ENCODE data around the gene MINDY4. TPM values are rescaled to one million over a fixed set of nuclear protein-coding genes. Genes with fewer than 3 reads are reported as not detected.
A peak's percentile ranks its signal among the peaks of the same experiment; 100 is the strongest.

MINDY4 gene
- total RNA-seq, 4 donors from 2014 or later = 4.6 to 14.1 (median 6.8) TPM

- no peaks in the 10 kb centered on the region for H3K27me3 ChIP-seq
- peaks cover 0 to 4% (median 2%) of the 10 kb centered on the region in 4 donors for H3K4me1 ChIP-seq
- in situ Hi-C loops (cut with MboI; ENCODE audit: low pct_ligation_motif_present in 1 of 4, low pct_unique_long_range_greater_than_20kb in 1 of 4, low sequenced_read_pairs in 3 of 4) (no loop called here), intact Hi-C loops (cut with DNase I; ENCODE audit: low total_unique reads) (no loop called here)
- H3K4me3 ChIP-seq = no peak overlapping the region
- no peak for DNase-seq
- TF ChIP-seq EP300 (IDR thresholded peaks at IDR 0.05; ENCODE audit: low read depth) (no peak), CTCF (IDR thresholded peaks at IDR 0.05) (no peak), POLR2A (IDR thresholded peaks at IDR 0.05) (no peak), POLR2AphosphoS5 (IDR thresholded peaks at IDR 0.05) (no peak)
- no peaks in the 10 kb centered on the region for H3K36me3 ChIP-seq
- H3K27ac ChIP-seq = peak overlapping the region in 3 of 4 donors; percentile 36 to 60 (median 38)
- 74 to 80% methylated on average over 1 to 10 of the region's 10 CpGs for WGBS, 2 donors (ENCODE audit: low coverage in 1 of 2)
- no peaks in the 10 kb centered on the region for H3K9me3 ChIP-seq
These were observed 99.8 kb downstream of the MINDY4 start for GRCh38 chr7:30870821-30871518.

- no peak overlapping the region for H3K27ac ChIP-seq
- H3K4me1 ChIP-seq = peaks cover 0 to 4% (median 2%) of the 10 kb centered on the region in 4 donors
- H3K9me3 ChIP-seq = no peaks in the 10 kb centered on the region
- intact Hi-C loops (cut with DNase I; ENCODE audit: low total_unique reads) (no loop called here), in situ Hi-C loops (cut with MboI; ENCODE audit: low pct_ligation_motif_present in 1 of 4, low pct_unique_long_range_greater_than_20kb in 1 of 4, low sequenced_read_pairs in 3 of 4) (no loop called here)
- WGBS, 2 donors (ENCODE audit: low coverage in 1 of 2) = 80 to 97% methylated on average over 1 to 5 of the region's 5 CpGs
- no peak for DNase-seq
- no peak overlapping the region for H3K4me3 ChIP-seq
- no peak for TF ChIP-seq POLR2AphosphoS5 (IDR thresholded peaks at IDR 0.05)
- TF ChIP-seq CTCF (IDR thresholded peaks at IDR 0.05) = no peak
- no peak for TF ChIP-seq POLR2A (IDR thresholded peaks at IDR 0.05)
- no peak for TF ChIP-seq EP300 (IDR thresholded peaks at IDR 0.05; ENCODE audit: low read depth)
- no peaks in the 10 kb centered on the region for H3K36me3 ChIP-seq
- H3K27me3 ChIP-seq = no peaks in the 10 kb centered on the region
These were observed 100.4 kb downstream of the MINDY4 start for GRCh38 chr7:30871655-30872054.

GRCh38 chr7:30873207-30873606, 102.0 kb downstream of the MINDY4 start:
- in situ Hi-C loops (cut with MboI; ENCODE audit: low pct_ligation_motif_present in 1 of 4, low pct_unique_long_range_greater_than_20kb in 1 of 4, low sequenced_read_pairs in 3 of 4) = no loop called here
- no peak for DNase-seq
- 86% methylated on average over 2 of the region's 2 CpGs; no CpG with 5 or more reads in 1 of the 2 donors for WGBS, 2 donors (ENCODE audit: low coverage in 1 of 2)
- Histone ChIP-seq H3K4me3 (no peak overlapping the region), H3K27ac (no peak overlapping the region), H3K36me3 (no peaks in the 10 kb centered on the region), H3K9me3 (no peaks in the 10 kb centered on the region), H3K4me1 (peaks cover 0 to 4% (median 2%) of the 10 kb centered on the region in 4 donors), H3K27me3 (no peaks in the 10 kb centered on the region)
- TF ChIP-seq EP300 (IDR thresholded peaks at IDR 0.05; ENCODE audit: low read depth) (no peak), CTCF (IDR thresholded peaks at IDR 0.05) (no peak), POLR2A (IDR thresholded peaks at IDR 0.05) (no peak), POLR2AphosphoS5 (IDR thresholded peaks at IDR 0.05) (no peak)
- intact Hi-C loops (cut with DNase I; ENCODE audit: low total_unique reads) = no loop called here

GRCh38 chr7:30873656-30874055, 102.4 kb downstream of the MINDY4 start:
- Histone ChIP-seq H3K4me3 (no peak overlapping the region), H3K27me3 (no peaks in the 10 kb centered on the region), H3K36me3 (no peaks in the 10 kb centered on the region), H3K4me1 (peaks cover 0 to 4% (median 2%) of the 10 kb centered on the region in 4 donors), H3K27ac (no peak overlapping the region), H3K9me3 (no peaks in the 10 kb centered on the region)
- TF ChIP-seq POLR2A (IDR thresholded peaks at IDR 0.05) (no peak), POLR2AphosphoS5 (IDR thresholded peaks at IDR 0.05) (no peak), CTCF (IDR thresholded peaks at IDR 0.05) (no peak), EP300 (IDR thresholded peaks at IDR 0.05; ENCODE audit: low read depth) (no peak)
- in situ Hi-C loops (cut with MboI; ENCODE audit: low pct_ligation_motif_present in 1 of 4, low pct_unique_long_range_greater_than_20kb in 1 of 4, low sequenced_read_pairs in 3 of 4) (no loop called here), intact Hi-C loops (cut with DNase I; ENCODE audit: low total_unique reads) (no loop called here)
- WGBS, 2 donors (ENCODE audit: low coverage in 1 of 2) = 40 to 84% methylated on average over 1 to 6 of the region's 6 CpGs
- DNase-seq = no peak

Measured in transverse colon (tissue), 4 donors.